Keratinocyte (primary cell): ENCODE data around the gene KCNK5. TPM values are rescaled to one million over a fixed set of nuclear protein-coding genes. Genes with fewer than 3 reads are reported as not detected.
A peak's percentile ranks its signal among the peaks of the same experiment; 100 is the strongest.

Source experiments
- DNase-seq: peaks from one replicate; pipeline ENCODE4 v3.0.0-alpha.2; 2011; ENCODE audit warnings: low read depth, missing footprints, low spot score
- FAIRE-seq: peaks from 2 replicates; lab custom pipeline; 2011; peaks lifted over from hg19 to GRCh38; lab: Jason Lieb, UNC
- H2AFZ ChIP-seq: 2 replicates; pipeline ENCODE4 v1.6.0; 2012; ENCODE audit warnings: low read length, control low read depth, inconsistent platforms; ENCODE audit not compliant: control insufficient read depth
- H3K27ac ChIP-seq: 2 replicates; pipeline ENCODE4 v1.5.1; 2011; ENCODE audit warnings: low read length; ENCODE audit not compliant: control insufficient read depth, insufficient read depth
- H3K27me3 ChIP-seq: 3 replicates; pipeline ENCODE4 v1.6.0; 2011; ENCODE audit warnings: low read length; ENCODE audit not compliant: control insufficient read depth, insufficient read depth; ENCODE audit errors: extremely low read depth
- H3K36me3 ChIP-seq, 2 experiments: 2 replicates in 1 of 2; 3 replicates in 1 of 2; pipeline ENCODE4 v1.5.1; 2011; ENCODE audit warnings: low read length in 2 of 2, mild to moderate bottlenecking in 1 of 2; ENCODE audit not compliant: control insufficient read depth in 2 of 2, insufficient read depth in 2 of 2; ENCODE audit errors: extremely low read depth in 1 of 2
- H3K4me1 ChIP-seq: 3 replicates; pipeline ENCODE4 v1.5.1; 2011; ENCODE audit warnings: low read length; ENCODE audit not compliant: control insufficient read depth, insufficient read depth; ENCODE audit errors: extremely low read depth
- H3K4me2 ChIP-seq: 3 replicates; pipeline ENCODE4 v1.6.0; 2011; ENCODE audit warnings: low read depth, low read length; ENCODE audit not compliant: control insufficient read depth, insufficient read depth; ENCODE audit errors: extremely low read depth
- H3K4me3 ChIP-seq, 3 experiments: fragments of 200-600 bp in 1 of 3; sonication (generic) in 1 of 3; 2 replicates in 2 of 3; 3 replicates in 1 of 3; pipeline ENCODE4 v1.5.1; 2011 to 2016; ENCODE audit warnings: low read length in 3 of 3, mild to moderate bottlenecking in 3 of 3, control low read depth in 2 of 3, inconsistent platforms in 1 of 3, low read depth in 1 of 3, mixed read lengths in 1 of 3, mixed run types in 1 of 3, moderate library complexity in 1 of 3; ENCODE audit not compliant: control insufficient read depth in 2 of 3, insufficient read depth in 2 of 3; ENCODE audit errors: extremely low read depth in 1 of 3
- H3K79me2 ChIP-seq: 2 replicates; pipeline ENCODE4 v1.6.0; 2012; ENCODE audit warnings: low read length; ENCODE audit not compliant: control insufficient read depth, insufficient read depth
- H3K9ac ChIP-seq: 3 replicates; pipeline ENCODE4 v1.6.0; 2011; ENCODE audit warnings: low read length; ENCODE audit not compliant: control insufficient read depth, insufficient read depth; ENCODE audit errors: extremely low read depth
- H3K9me1 ChIP-seq: 3 replicates; pipeline ENCODE4 v1.6.0; 2011; ENCODE audit warnings: low read length; ENCODE audit not compliant: control insufficient read depth, insufficient read depth; ENCODE audit errors: extremely low read depth
- H3K9me3 ChIP-seq: 2 replicates; pipeline ENCODE4 v1.5.1; 2012; ENCODE audit warnings: low read depth, low read length; ENCODE audit not compliant: control insufficient read depth
- H4K20me1 ChIP-seq: 3 replicates; pipeline ENCODE4 v1.6.0; 2011; ENCODE audit warnings: low read length; ENCODE audit not compliant: control insufficient read depth, insufficient read depth; ENCODE audit errors: extremely low read depth
- CTCF ChIP-seq, 3 experiments: IDR thresholded peaks in 1 of 3; conservative IDR thresholded peaks in 1 of 3; optimal IDR thresholded peaks in 1 of 3; 2 replicates in 2 of 3; 3 replicates in 1 of 3; pipeline versions ENCODE3 to v1.5.1; 2011; ENCODE audit warnings: low read length in 3 of 3, mild to moderate bottlenecking in 3 of 3, moderate library complexity in 2 of 3, control low read depth in 1 of 3, inconsistent platforms in 1 of 3; ENCODE audit not compliant: insufficient read depth in 2 of 3; ENCODE audit errors: extremely low read depth in 1 of 3
- EZH2 ChIP-seq: IDR thresholded peaks from one replicate; pipeline ENCODE4 v1.6.1; 2012; ENCODE audit warnings: inconsistent platforms, mild to moderate bottlenecking, low read length, moderate library complexity
- dilution Hi-C: fragments of 300-500 bp; cut with MboI; formaldehyde crosslinking; loops from one replicate; pipeline ENCODE4 v1.7.0; 2020; ENCODE audit warnings: low sequenced_read_pairs; ENCODE audit not compliant: extremely low pct_ligation_motif_present
- polyA plus RNA-seq, 5 experiments: library from polyadenylated mRNA; depleted of rRNA in 3 of 5; stranded (reverse) in 3 of 5; stranded (forward) in 1 of 5; unstranded in 1 of 5; fragments of >200 nt; gene quantifications; 1 replicate in 1 of 5; 2 replicates in 3 of 5; 3 replicates in 1 of 5; pipeline versions ENCODE4 v1.2.1 to v1.2.3, GENCODE V29; 2011 to 2012; ENCODE audit warnings: missing spikeins in 2 of 5, low read depth in 1 of 5, low replicate concordance in 1 of 5

Gene KCNK5
- polyA plus RNA-seq, 1 donor (not counting 4 experiments of a cell fraction or from before 2014, with no cell fraction given): not detected

- Histone ChIP-seq H3K36me3 (no peaks in the 10 kb centered on the region), H3K79me2 (no peaks in the 10 kb centered on the region), H3K4me1 (no peaks in the 10 kb centered on the region), H3K27ac (no peak overlapping the region), H3K9ac (no peak overlapping the region), H3K4me3 (no peak overlapping the region), H3K9me1 (no peaks in the 10 kb centered on the region), H2AFZ (no peak overlapping the region), H3K9me3 (no peaks in the 10 kb centered on the region), H3K4me2 (no peak overlapping the region), H4K20me1 (no peaks in the 10 kb centered on the region), H3K27me3 (no peaks in the 10 kb centered on the region)
- TF ChIP-seq CTCF (optimal IDR thresholded peaks at IDR 0.05 in 1 of 3, IDR thresholded peaks at IDR 0.05 in 1 of 3, conservative IDR thresholded peaks at IDR 0.05 in 1 of 3; ENCODE audit: extremely low read depth in 1 of 3, insufficient read depth in 2 of 3, low read length in 3 of 3): no peak
- no peak for TF ChIP-seq EZH2
- DNase-seq: no peak
- no peak for FAIRE-seq
- dilution Hi-C loops: no loop called here
These were observed 38.6 kb downstream of the KCNK5 start for GRCh38 chr6:39190545-39191235.

- no peaks in the 10 kb centered on the region for H4K20me1 ChIP-seq
- H3K4me2 ChIP-seq: no peak overlapping the region
- peaks cover 4% of the 10 kb centered on the region for H3K4me1 ChIP-seq
- no peaks in the 10 kb centered on the region for H3K9me3 ChIP-seq
- DNase-seq (no peak), FAIRE-seq (no peak)
- H2AFZ ChIP-seq: no peak overlapping the region
- H3K36me3 ChIP-seq: no peaks in the 10 kb centered on the region
- no peaks in the 10 kb centered on the region for H3K9me1 ChIP-seq
- no peaks in the 10 kb centered on the region for H3K27me3 ChIP-seq
- peak in 2 of 3 experiments; percentile 52 to 70 for TF ChIP-seq CTCF (optimal IDR thresholded peaks at IDR 0.05 in 1 of 3, IDR thresholded peaks at IDR 0.05 in 1 of 3, conservative IDR thresholded peaks at IDR 0.05 in 1 of 3; ENCODE audit: extremely low read depth in 1 of 3, insufficient read depth in 2 of 3, low read length in 3 of 3)
- no peak for TF ChIP-seq EZH2
- H3K27ac ChIP-seq: no peak overlapping the region
- no peaks in the 10 kb centered on the region for H3K79me2 ChIP-seq
- dilution Hi-C loops: no loop called here
- no peak overlapping the region for H3K9ac ChIP-seq
- no peak overlapping the region for H3K4me3 ChIP-seq
These were observed 39.2 kb downstream of the KCNK5 start for GRCh38 chr6:39189915-39190544.
